IMR-90 (cell line): ENCODE data around the gene KIF16B.

ENCODE experiments used
- CEBPB ChIP-seq: IDR thresholded peaks from 2 replicates; pipeline ENCODE4 v1.6.1; 2012; ENCODE audit warnings: low read depth, low read length, improper control_type of control experiment
- ELK1 ChIP-seq: fragments of 150-350 bp; IDR thresholded peaks from 2 replicates; pipeline ENCODE4 v1.6.1; 2016; ENCODE audit warnings: low read depth, mild to moderate bottlenecking, low read length, moderate library complexity, borderline replicate concordance
- FOS ChIP-seq: fragments of 150-350 bp; IDR thresholded peaks from 2 replicates; pipeline ENCODE4 v1.6.1; 2016; ENCODE audit warnings: low read depth, low read length
- MXI1 ChIP-seq: IDR thresholded peaks from 2 replicates; pipeline ENCODE4 v1.6.1; 2012; ENCODE audit warnings: low read depth, mild to moderate bottlenecking, low read length, moderate library complexity, borderline replicate concordance
- NFE2L2 ChIP-seq: fragments of 150-350 bp; IDR thresholded peaks from 2 replicates; pipeline ENCODE4 v1.6.1; 2016; ENCODE audit warnings: low read depth, mild to moderate bottlenecking, low read length
- POLR2A ChIP-seq: IDR thresholded peaks from 2 replicates; pipeline ENCODE4 v1.6.1; 2012; ENCODE audit warnings: mild to moderate bottlenecking, low read depth, low read length
- RAD21 ChIP-seq: IDR thresholded peaks from 2 replicates; pipeline ENCODE4 v1.6.1; 2012; ENCODE audit warnings: low read length, improper control_type of control experiment
- RCOR1 ChIP-seq: IDR thresholded peaks from 2 replicates; pipeline ENCODE4 v1.6.1; 2012; ENCODE audit warnings: mild to moderate bottlenecking, low read length, improper control_type of control experiment; ENCODE audit not compliant: insufficient replicate concordance
- SMC3 ChIP-seq: fragments of 150-350 bp; IDR thresholded peaks from 2 replicates; pipeline ENCODE4 v1.6.1; 2016; ENCODE audit warnings: low read depth, mild to moderate bottlenecking, antibody characterized with exemption, low read length, moderate library complexity
- USF2 ChIP-seq: fragments of 150-350 bp; IDR thresholded peaks from 2 replicates; pipeline ENCODE4 v1.6.1; 2017; ENCODE audit warnings: mild to moderate bottlenecking, antibody characterized with exemption, low read length, low read depth
- TF ChIP-seq, protein P1 (sequence below): conservative IDR thresholded peaks from 2 replicates; pipeline ENCODE4 v1.5.1; 2012; ENCODE audit warnings: mild to moderate bottlenecking, low read depth, low read length, improper control_type of control experiment

- no peak for TF ChIP-seq POLR2A
- TF ChIP-seq, protein P1, sequence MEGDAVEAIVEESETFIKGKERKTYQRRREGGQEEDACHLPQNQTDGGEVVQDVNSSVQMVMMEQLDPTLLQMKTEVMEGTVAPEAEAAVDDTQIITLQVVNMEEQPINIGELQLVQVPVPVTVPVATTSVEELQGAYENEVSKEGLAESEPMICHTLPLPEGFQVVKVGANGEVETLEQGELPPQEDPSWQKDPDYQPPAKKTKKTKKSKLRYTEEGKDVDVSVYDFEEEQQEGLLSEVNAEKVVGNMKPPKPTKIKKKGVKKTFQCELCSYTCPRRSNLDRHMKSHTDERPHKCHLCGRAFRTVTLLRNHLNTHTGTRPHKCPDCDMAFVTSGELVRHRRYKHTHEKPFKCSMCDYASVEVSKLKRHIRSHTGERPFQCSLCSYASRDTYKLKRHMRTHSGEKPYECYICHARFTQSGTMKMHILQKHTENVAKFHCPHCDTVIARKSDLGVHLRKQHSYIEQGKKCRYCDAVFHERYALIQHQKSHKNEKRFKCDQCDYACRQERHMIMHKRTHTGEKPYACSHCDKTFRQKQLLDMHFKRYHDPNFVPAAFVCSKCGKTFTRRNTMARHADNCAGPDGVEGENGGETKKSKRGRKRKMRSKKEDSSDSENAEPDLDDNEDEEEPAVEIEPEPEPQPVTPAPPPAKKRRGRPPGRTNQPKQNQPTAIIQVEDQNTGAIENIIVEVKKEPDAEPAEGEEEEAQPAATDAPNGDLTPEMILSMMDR, result no peak
- no peak for TF ChIP-seq USF2
- no peak for TF ChIP-seq FOS
- no peak for TF ChIP-seq ELK1
- TF ChIP-seq MXI1, result no peak
- TF ChIP-seq CEBPB, result no peak
- no peak for TF ChIP-seq RAD21
- TF ChIP-seq SMC3, result no peak
- no peak for TF ChIP-seq NFE2L2
- TF ChIP-seq RCOR1, result no peak
These were observed 288.7 kb downstream of the KIF16B start for GRCh38 chr20:16284385-16285100.
